ENCODE results near the gene LRMDA.

The LRMDA gene

DNA sequence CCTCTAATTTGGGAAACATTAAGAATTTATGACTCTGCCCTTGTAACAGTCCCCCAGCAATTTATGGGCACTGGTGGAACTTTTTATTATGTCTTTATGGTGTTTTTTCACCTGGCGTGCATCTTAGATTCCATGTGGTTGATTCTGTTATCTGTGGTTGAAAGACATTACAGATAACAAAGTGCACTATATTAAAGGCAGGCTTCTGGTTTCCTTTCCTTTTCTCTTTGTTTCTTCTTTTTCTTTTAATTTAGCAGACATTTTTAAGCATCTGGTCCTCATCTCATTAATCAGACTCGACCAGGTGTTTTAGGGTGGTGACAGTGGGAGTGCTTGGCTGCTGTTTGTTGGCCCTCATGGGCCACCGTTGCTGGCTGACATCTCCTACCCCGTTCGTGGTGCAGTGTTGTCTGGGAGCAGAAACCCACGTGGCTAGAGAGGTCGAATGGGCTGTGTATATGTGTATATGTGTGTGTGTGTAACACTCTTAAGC is 77.4 kb downstream of the LRMDA start:
- H3K79me2 ChIP-seq (ENCODE audit: insufficient read depth, low read length): no peaks in the 10 kb centered on the region
- no peak overlapping the region for H3K4me2 ChIP-seq (ENCODE audit: low read depth, low read length, poor library complexity, severe bottlenecking)
- no peaks in the 10 kb centered on the region for H3F3A ChIP-seq (ENCODE audit: insufficient read depth)
- no peak overlapping the region for H3K27ac ChIP-seq (ENCODE audit: low read depth, low read length)
- H3K27me3 ChIP-seq (ENCODE audit: low read length): no peaks in the 10 kb centered on the region
- no peak overlapping the region for H2AFZ ChIP-seq (ENCODE audit: low read depth, low read length, severe bottlenecking)
- H3K9me2 ChIP-seq (replicated peaks; ENCODE audit: insufficient read depth, low read length): no peaks in the 10 kb centered on the region; the same call in 1 of the 2 replicates
- H3K4me3 ChIP-seq (ENCODE audit: insufficient read depth, low read length, poor library complexity, severe bottlenecking): no peak overlapping the region
- H3K9me3 ChIP-seq (ENCODE audit: insufficient read depth, low read length): no peaks in the 10 kb centered on the region
- H4K20me1 ChIP-seq (ENCODE audit: low read depth, low read length): no peaks in the 10 kb centered on the region
- H3K9ac ChIP-seq (ENCODE audit: low read length): no peak overlapping the region
- no peak for TF ChIP-seq EZH2phosphoT487 (conservative IDR thresholded peaks at IDR 0.05; ENCODE audit: low read length)
- TF ChIP-seq, protein P1, sequence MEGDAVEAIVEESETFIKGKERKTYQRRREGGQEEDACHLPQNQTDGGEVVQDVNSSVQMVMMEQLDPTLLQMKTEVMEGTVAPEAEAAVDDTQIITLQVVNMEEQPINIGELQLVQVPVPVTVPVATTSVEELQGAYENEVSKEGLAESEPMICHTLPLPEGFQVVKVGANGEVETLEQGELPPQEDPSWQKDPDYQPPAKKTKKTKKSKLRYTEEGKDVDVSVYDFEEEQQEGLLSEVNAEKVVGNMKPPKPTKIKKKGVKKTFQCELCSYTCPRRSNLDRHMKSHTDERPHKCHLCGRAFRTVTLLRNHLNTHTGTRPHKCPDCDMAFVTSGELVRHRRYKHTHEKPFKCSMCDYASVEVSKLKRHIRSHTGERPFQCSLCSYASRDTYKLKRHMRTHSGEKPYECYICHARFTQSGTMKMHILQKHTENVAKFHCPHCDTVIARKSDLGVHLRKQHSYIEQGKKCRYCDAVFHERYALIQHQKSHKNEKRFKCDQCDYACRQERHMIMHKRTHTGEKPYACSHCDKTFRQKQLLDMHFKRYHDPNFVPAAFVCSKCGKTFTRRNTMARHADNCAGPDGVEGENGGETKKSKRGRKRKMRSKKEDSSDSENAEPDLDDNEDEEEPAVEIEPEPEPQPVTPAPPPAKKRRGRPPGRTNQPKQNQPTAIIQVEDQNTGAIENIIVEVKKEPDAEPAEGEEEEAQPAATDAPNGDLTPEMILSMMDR (IDR thresholded peaks at IDR 0.05; ENCODE audit: insufficient read depth, low read length, poor library complexity, severe bottlenecking): no peak
- no peaks in the 10 kb centered on the region for H3K36me3 ChIP-seq (ENCODE audit: low read length)

DNA sequence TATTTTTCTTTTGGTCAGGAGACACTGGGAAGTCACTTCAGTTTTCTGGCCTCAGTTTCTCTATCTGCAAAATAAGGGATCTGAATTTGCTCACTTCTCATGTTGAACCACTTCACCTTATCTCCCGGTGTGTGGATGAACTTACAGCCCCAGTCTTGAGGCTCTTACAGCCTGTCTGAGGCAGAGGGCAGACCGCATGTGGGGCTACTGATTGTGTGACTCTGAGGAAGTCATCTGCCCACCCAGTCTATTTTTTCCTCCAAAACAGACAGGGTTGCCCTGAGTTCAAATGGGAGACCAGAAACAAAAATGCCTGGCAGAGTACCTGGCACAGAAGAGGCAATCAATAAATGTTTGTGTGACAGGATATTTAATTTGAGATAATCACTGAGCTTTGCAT is 78.3 kb downstream of the LRMDA start:
- Histone ChIP-seq H4K20me1 (ENCODE audit: low read depth, low read length) (no peaks in the 10 kb centered on the region), H3K27me3 (ENCODE audit: low read length) (no peaks in the 10 kb centered on the region), H3K79me2 (ENCODE audit: insufficient read depth, low read length) (no peaks in the 10 kb centered on the region), H3K27ac (ENCODE audit: low read depth, low read length) (no peak overlapping the region), H3K9me3 (ENCODE audit: insufficient read depth, low read length) (no peaks in the 10 kb centered on the region), H3K4me3 (ENCODE audit: insufficient read depth, low read length, poor library complexity, severe bottlenecking) (no peak overlapping the region), H3K36me3 (ENCODE audit: low read length) (no peaks in the 10 kb centered on the region), H3F3A (ENCODE audit: insufficient read depth) (no peaks in the 10 kb centered on the region), H3K4me2 (ENCODE audit: low read depth, low read length, poor library complexity, severe bottlenecking) (no peak overlapping the region), H2AFZ (ENCODE audit: low read depth, low read length, severe bottlenecking) (no peak overlapping the region), H3K9me2 (replicated peaks; ENCODE audit: insufficient read depth, low read length) (no peaks in the 10 kb centered on the region), H3K9ac (ENCODE audit: low read length) (no peak overlapping the region)
- TF ChIP-seq EZH2phosphoT487 (conservative IDR thresholded peaks at IDR 0.05; ENCODE audit: low read length): no peak
- TF ChIP-seq, protein P1 (IDR thresholded peaks at IDR 0.05; ENCODE audit: insufficient read depth, low read length, poor library complexity, severe bottlenecking): no peak

DNA sequence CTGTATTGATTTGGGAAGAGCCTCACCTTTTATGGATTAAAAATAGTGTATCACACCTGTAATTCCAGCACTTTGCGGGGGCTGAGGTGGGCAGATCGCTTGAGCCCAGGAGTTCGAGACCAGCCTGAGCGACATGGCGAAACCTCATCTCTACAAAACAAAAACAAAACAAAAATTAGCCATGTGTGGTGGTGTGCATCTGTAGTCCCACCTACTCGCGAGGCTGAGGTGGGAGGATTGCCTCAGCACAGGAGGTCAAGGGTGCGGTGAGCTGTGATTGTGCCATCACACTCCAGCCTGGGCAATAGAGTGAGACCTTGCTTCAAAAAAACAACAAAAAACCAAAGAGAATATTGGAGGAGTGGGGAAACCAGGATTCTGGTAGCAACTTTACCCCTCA is 79.6 kb downstream of the LRMDA start:
- Histone ChIP-seq H3K79me2 (ENCODE audit: insufficient read depth, low read length) (no peaks in the 10 kb centered on the region), H3K9me2 (replicated peaks; ENCODE audit: insufficient read depth, low read length) (no peaks in the 10 kb centered on the region), H3K9ac (ENCODE audit: low read length) (no peak overlapping the region), H2AFZ (ENCODE audit: low read depth, low read length, severe bottlenecking) (no peak overlapping the region), H4K20me1 (ENCODE audit: low read depth, low read length) (no peaks in the 10 kb centered on the region), H3F3A (ENCODE audit: insufficient read depth) (no peaks in the 10 kb centered on the region), H3K36me3 (ENCODE audit: low read length) (no peaks in the 10 kb centered on the region), H3K27me3 (ENCODE audit: low read length) (no peaks in the 10 kb centered on the region), H3K4me3 (ENCODE audit: insufficient read depth, low read length, poor library complexity, severe bottlenecking) (no peak overlapping the region), H3K27ac (ENCODE audit: low read depth, low read length) (no peak overlapping the region), H3K4me2 (ENCODE audit: low read depth, low read length, poor library complexity, severe bottlenecking) (no peak overlapping the region), H3K9me3 (ENCODE audit: insufficient read depth, low read length) (no peaks in the 10 kb centered on the region)
- TF ChIP-seq EZH2phosphoT487 (conservative IDR thresholded peaks at IDR 0.05; ENCODE audit: low read length): no peak
- TF ChIP-seq, protein P1 (IDR thresholded peaks at IDR 0.05; ENCODE audit: insufficient read depth, low read length, poor library complexity, severe bottlenecking): no peak

Data from SU-DHL-6 (cell line).